Subcutaneous abdominal adipose tissue (tissue), 5 donors: ENCODE results near the gene INPP5E.
"Not testable (repeated sequence)": the region's sequence is repeated elsewhere in the genome, so short reads cannot be mapped to it uniquely, and the experiment has no call there.

Source experiments
- H3K27ac ChIP-seq: one replicate; pipeline ENCODE4 v1.7.0; 2013; ENCODE audit warnings: low read depth, mild to moderate bottlenecking, inconsistent platforms, low read length, moderate library complexity
- H3K27me3 ChIP-seq, 5 donors: one replicate each; pipeline ENCODE4 v1.7.0; 2013; ENCODE audit warnings: low read length in 5 of 5, inconsistent platforms in 1 of 5; ENCODE audit not compliant: control insufficient read depth in 5 of 5, insufficient read depth in 4 of 5
- H3K36me3 ChIP-seq, 5 donors: one replicate each; pipeline ENCODE4 v1.7.0; 2013; ENCODE audit warnings: low read length in 5 of 5; ENCODE audit not compliant: control insufficient read depth in 5 of 5, insufficient read depth in 5 of 5
- H3K4me1 ChIP-seq, 5 donors: one replicate each; pipeline ENCODE4 v1.7.0; 2013; ENCODE audit warnings: low read length in 5 of 5, mild to moderate bottlenecking in 3 of 5, moderate library complexity in 1 of 5; ENCODE audit not compliant: control insufficient read depth in 5 of 5, insufficient read depth in 5 of 5
- H3K4me3 ChIP-seq, 5 donors: one replicate each; pipeline ENCODE4 v1.7.0; 2013; ENCODE audit warnings: low read length in 5 of 5, low read depth in 1 of 5
- H3K9ac ChIP-seq, 5 donors: one replicate each; pipeline ENCODE4 v1.7.0; 2013; ENCODE audit warnings: low read length in 5 of 5, mild to moderate bottlenecking in 4 of 5, moderate library complexity in 3 of 5
- H3K9me3 ChIP-seq, 5 donors: one replicate each; pipeline ENCODE4 v1.7.0; 2013; ENCODE audit warnings: low read length in 5 of 5; ENCODE audit not compliant: control insufficient read depth in 5 of 5
- donor health status: healthy.
- donor health status: healthy.
- donor health status: healthy.
- donor health status: healthy.
- donor health status: healthy.

INPP5E gene

DNA sequence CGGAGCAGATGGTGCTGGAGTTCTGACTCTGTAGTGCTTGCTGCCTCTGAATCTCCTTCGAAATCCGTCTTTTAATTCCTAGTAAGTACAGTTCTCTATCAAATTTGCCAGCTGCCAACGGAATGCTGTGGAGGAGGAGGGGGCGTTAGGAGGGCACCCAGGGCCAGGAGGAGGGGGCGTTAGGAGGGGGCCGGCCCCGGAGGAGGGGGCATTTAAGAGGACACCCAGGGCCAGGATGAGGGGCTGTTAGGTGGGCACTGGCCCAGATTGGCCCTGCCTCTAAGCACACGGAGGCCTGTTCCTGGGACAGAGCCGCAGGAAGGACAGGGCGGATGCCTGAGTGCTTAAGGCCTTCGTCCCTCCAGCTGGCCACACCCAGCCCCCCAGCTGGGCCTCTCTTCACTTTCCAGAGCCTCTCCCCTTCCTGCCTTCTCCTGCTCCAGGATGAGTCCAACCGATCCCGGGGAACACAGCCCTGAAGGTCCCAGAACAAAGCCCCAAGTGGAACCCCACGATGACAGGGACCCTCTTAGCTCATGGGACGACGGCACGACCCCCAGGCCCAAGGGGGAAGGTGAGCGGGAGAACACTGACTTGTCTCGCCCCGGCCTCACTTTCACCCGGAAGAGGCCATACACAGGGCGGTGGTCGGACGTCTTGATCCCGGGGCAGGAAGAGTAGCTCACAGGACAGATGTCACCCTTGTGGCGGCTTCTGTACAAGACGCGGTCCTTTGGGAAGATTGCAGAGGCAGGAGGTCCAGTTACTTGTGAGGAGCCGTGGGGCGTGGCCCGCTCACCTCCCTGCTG is 9.8 kb downstream of the INPP5E start:
- H3K9me3 ChIP-seq, result no peaks in the 10 kb centered on the region
- H3K36me3 ChIP-seq, result peaks cover 0 to 52% (median 45%) of the 10 kb centered on the region in 5 donors
- H3K9ac ChIP-seq, result no peak overlapping the region
- peaks cover 0 to under 1% (median 0%) of the 10 kb centered on the region in 5 donors for H3K4me1 ChIP-seq
- H3K27me3 ChIP-seq, result no peaks in the 10 kb centered on the region
- no peak overlapping the region for H3K27ac ChIP-seq
- H3K4me3 ChIP-seq, result no peak overlapping the region

DNA sequence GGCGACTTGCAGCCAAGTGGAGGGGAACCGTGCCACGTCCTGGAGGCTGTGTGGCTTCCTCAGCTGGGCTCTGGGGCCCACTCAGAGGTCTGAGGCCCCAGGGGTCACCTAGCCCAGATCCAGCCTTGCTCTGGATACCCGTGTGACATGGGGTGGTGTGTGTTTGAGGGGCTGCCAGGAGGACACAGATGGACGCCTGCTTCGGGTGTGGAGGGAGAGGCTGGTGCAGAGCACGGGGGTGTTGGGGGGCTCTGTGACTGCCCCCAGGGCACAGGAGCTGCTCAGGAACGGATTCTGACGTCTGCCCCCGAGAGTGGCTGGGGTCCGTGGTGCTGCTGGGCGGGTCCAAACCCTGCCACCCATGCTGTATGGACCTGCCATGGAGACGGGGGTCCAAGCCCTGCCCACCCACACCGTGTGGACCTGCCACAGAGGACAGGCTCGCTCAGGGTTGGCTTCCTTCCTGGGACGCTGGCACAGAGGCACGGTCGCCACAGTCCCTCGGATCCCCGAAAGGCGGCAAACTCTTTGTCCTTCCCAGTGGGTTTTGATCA is 10.5 kb downstream of the INPP5E start:
- Histone ChIP-seq H3K9ac (no peak overlapping the region), H3K27me3 (no peaks in the 10 kb centered on the region), H3K4me1 (peaks cover 0 to 6% (median 0%) of the 10 kb centered on the region in 5 donors), H3K4me3 (no peak overlapping the region), H3K9me3 (no peaks in the 10 kb centered on the region), H3K36me3 (peaks cover 0 to 58% (median 53%) of the 10 kb centered on the region in 5 donors), H3K27ac (no peak overlapping the region)

DNA sequence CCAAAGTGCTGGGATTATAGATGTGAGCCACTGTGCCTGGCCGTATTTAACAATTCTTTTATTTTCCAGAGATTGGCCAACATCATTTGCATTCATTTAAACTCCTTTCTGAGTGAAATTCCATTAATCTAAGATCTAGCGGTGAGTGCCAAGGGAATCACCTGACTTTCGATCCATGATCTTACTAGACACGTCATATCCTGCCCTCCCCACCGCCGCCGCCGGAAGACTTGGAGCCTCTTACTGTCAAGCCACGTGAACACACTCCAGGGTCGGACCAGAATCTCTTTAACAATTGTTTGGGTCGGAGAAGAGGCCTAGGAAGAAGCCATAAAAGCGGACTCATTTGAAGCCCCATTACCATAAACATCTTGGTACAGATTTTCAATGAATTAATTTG is 12.9 kb downstream of the INPP5E start:
- no peaks in the 10 kb centered on the region for H3K27me3 ChIP-seq
- H3K4me1 ChIP-seq, result peaks cover 0 to 6% (median 0%) of the 10 kb centered on the region in 5 donors
- H3K9ac ChIP-seq, result no peak overlapping the region
- H3K4me3 ChIP-seq, result no peak overlapping the region
- no peaks in the 10 kb centered on the region for H3K9me3 ChIP-seq
- H3K27ac ChIP-seq, result no peak overlapping the region
- H3K36me3 ChIP-seq, result peaks cover 0 to 59% (median 57%) of the 10 kb centered on the region in 5 donors

DNA sequence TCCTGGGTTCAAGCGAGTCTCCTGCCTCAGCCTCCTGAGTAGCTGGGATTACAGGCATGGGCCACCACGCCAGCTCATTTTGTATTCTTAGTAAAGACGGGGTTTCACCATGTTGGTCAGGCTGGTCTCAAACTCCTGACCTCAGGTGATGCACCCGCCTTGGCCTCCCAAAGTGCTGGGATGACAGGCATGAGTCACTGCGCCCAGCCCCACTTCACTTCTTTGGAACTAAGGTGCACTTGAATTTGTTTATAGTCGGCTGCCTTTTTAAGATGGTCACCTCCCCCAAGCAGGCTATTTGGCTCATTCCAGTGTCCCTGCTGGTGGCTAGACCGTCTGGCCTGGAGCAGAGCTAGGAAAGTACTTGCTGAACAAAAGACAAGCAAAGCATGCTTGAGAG is 14.3 kb downstream of the INPP5E start:
- H3K4me3 ChIP-seq, H3K27me3 ChIP-seq, H3K27ac ChIP-seq, H3K9ac ChIP-seq, H3K9me3 ChIP-seq, H3K4me1 ChIP-seq: not testable (repeated sequence)
- H3K36me3 ChIP-seq, result peaks cover 0 to 64% (median 60%) of the 10 kb centered on the region in 5 donors

DNA sequence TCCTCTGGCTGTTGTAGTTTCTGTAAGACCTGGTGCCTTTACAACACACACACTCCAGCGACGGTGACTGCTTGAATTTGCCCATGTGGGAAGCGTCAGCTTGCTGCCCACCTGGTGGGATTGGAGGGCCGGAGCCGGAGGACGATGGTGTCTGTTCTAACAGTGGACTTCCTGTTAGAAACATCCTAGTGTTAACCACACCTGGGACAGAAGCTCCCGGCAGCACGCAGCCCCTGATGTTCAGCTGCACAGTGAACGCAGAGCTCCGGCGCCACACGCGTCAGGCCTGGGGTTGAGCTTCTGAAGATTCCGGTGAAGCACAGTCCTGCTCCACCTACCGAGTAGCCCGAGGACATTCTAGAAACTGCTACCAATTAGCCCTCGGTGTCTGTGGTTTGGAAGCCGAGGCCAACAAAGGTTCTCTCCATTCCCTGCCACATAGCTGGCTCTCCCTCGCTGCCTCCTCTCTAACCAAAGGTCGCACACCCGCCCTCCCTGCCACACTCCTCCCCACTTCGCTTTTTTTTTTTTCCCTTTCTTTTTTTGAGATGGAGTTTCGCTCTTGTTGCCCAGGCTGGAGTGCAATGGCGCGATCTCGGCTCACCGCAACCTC is 14.8 kb downstream of the INPP5E start:
- Histone ChIP-seq H3K9me3 (no peaks in the 10 kb centered on the region), H3K27ac (no peak overlapping the region), H3K9ac (no peak overlapping the region), H3K27me3 (no peaks in the 10 kb centered on the region), H3K36me3 (peaks cover 0 to 61% (median 60%) of the 10 kb centered on the region in 5 donors), H3K4me1 (peaks cover 0 to 6% (median 0%) of the 10 kb centered on the region in 5 donors), H3K4me3 (no peak overlapping the region)

DNA sequence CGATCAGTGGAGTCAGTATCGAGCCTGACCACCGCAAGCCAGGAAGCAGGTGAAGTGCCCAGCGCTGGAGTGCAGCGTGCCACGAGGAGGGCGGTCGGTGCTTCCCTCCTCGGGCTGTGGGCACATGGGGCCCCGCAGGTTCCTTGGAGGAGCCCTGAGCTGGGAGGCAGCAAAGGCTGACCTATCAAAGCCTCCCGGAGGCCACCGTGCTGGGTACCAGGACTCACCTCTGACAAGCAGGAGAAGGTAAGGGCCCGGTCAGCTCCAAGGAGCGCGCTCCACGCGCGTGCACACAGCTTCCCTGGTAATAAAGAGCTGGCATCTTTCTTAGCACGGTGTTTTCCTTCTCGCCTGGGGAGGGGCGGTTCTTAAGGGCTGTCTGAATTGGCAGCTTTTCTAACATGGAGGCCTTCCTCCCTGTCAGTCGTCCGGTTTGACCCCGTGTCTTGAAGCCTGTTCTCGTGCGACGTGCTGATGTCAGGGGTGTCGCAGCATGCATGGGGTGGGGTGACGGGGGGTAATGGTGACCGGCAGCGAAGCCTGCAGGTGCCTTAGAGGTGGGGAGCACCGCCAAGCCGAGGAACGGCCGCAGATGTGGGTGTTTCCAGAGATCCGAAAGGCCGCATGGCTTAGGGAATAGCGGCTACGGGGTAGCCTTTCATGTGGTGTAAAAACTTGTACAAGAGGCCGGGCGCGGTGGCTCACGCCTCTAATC is 16.1 kb downstream of the INPP5E start:
- Histone ChIP-seq H3K36me3 (peaks cover 0 to 62% (median 60%) of the 10 kb centered on the region in 5 donors), H3K27me3 (no peaks in the 10 kb centered on the region), H3K27ac (no peak overlapping the region), H3K4me3 (no peak overlapping the region), H3K4me1 (peaks cover 0 to 6% (median 0%) of the 10 kb centered on the region in 5 donors), H3K9ac (no peak overlapping the region), H3K9me3 (no peaks in the 10 kb centered on the region)

DNA sequence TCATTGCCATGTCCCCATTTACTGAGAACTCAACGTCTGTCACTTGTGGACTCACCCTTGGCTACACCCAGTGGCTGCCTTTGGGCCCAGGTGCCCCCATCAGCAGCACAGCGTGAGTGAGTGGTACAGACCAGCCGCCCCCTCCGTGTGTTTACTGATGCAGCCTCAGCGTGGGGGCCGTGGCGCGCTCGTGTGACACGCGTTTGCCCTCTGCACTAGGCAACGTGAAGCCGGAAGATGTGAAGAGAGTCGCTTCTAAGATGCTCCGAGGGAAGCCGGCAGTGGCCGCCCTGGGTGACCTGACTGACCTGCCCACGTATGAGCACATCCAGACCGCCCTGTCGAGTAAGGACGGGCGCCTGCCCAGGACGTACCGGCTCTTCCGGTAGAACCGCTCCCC is 16.8 kb downstream of the INPP5E start:
- Histone ChIP-seq H3K36me3 (peaks cover 0 to 68% (median 66%) of the 10 kb centered on the region in 5 donors), H3K9ac (no peak overlapping the region), H3K4me1 (peaks cover 0 to 6% (median 0%) of the 10 kb centered on the region in 5 donors), H3K9me3 (no peaks in the 10 kb centered on the region), H3K27ac (no peak overlapping the region), H3K27me3 (no peaks in the 10 kb centered on the region), H3K4me3 (no peak overlapping the region)

DNA sequence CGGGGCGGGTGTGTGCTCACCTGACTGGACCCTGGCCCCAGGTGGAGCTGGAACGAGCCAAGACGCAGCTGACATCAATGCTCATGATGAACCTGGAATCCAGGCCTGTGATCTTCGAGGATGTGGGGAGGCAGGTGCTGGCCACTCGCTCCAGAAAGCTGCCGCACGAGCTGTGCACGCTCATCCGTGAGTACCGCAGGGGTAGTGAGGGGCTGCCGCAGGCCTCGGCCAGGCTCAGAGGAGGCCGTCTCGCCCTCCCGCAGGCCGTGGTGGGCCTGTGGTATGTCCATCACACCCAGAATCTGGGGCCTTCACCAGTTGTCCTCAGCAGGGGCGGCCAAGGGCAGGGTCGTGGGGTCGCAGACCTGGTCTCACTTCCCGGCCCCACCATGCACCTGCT is 17.9 kb downstream of the INPP5E start:
- H3K9me3 ChIP-seq, result no peaks in the 10 kb centered on the region
- H3K9ac ChIP-seq, result no peak overlapping the region
- peaks cover 0 to 79% (median 76%) of the 10 kb centered on the region in 5 donors for H3K36me3 ChIP-seq
- peaks cover 0 to 6% (median 0%) of the 10 kb centered on the region in 5 donors for H3K4me1 ChIP-seq
- H3K27me3 ChIP-seq, result no peaks in the 10 kb centered on the region
- no peak overlapping the region for H3K27ac ChIP-seq
- no peak overlapping the region for H3K4me3 ChIP-seq

DNA sequence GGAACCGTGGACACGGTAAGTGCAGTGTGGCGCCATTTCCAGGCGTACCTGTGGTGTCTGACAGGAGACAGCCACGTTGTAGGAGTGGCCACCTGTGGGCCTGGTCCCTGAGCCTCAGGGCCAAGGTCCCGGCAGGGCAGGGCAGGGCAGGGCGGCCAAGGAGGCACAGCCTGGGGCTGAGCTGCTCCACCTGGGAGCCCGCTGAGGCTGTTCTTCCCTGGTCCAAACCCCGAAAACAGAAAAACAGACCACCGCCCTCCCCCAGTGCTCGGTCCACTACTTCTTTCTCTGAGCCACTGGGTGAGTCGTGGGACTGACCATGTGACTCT is 20.6 kb downstream of the INPP5E start:
- Histone ChIP-seq H3K27ac (no peak overlapping the region), H3K4me3 (no peak overlapping the region), H3K9me3 (no peaks in the 10 kb centered on the region), H3K4me1 (no peaks in the 10 kb centered on the region), H3K36me3 (peaks cover 0 to 96% (median 92%) of the 10 kb centered on the region in 5 donors), H3K27me3 (no peaks in the 10 kb centered on the region), H3K9ac (no peak overlapping the region)
